ENCODE data around the gene ZNF232.

- no peak for TF ChIP-seq POLR2AphosphoS5 (IDR thresholded peaks at IDR 0.05; ENCODE audit: low read depth)
- TF ChIP-seq CTCF (conservative IDR thresholded peaks at IDR 0.05; ENCODE audit: low read depth in 2 of 2) = no peak
- no peak for TF ChIP-seq ZNF462 (CRISPR knock-in tag; IDR thresholded peaks at IDR 0.05)
- TF ChIP-seq EZH2 (IDR thresholded peaks at IDR 0.05; ENCODE audit: low read depth, unreplicated experiment) = no peak
- TF ChIP-seq ZNF114 (CRISPR knock-in tag; IDR thresholded peaks at IDR 0.05) = no peak
Measured at GRCh38 chr17:5118219-5118618, 6.5 kb upstream of the ZNF232 start.

Measured in GM23338 (cell line).